Measurements from ENCODE around the gene LTK. TPM values are rescaled to one million over a fixed set of nuclear protein-coding genes. Genes with fewer than 3 reads are reported as not detected.
A peak's percentile ranks its signal among the peaks of the same experiment; 100 is the strongest.

LTK gene
- under 1 TPM; 0.11 to 0.24 (median 0.23) TPM for total RNA-seq

- peak; percentile 17 for DNase-seq
- peak within 1 kb of the TSS; percentile 70 for H3K4me3 Mint-ChIP-seq
- peaks cover 26% of the 10 kb centered on the region for H3K27me3 Mint-ChIP-seq (ENCODE audit: low read depth)
- peaks cover 24% of the 10 kb centered on the region for H3K4me1 Mint-ChIP-seq (ENCODE audit: low read depth)
- H3K9me3 Mint-ChIP-seq, result no peaks in the 10 kb centered on the region
- peak; percentile 16 to 29 for ATAC-seq
- H3K36me3 Mint-ChIP-seq (ENCODE audit: insufficient read depth), result peaks cover 8% of the 10 kb centered on the region
These were observed at the start of gene LTK for GRCh38 chr15:41513506-41514227. Gene LTK (minus strand): TSS chr15:41513827. CDS start chr15:41513709, 118 bp downstream.

GRCh38 chr15:41562784-41563198 lies 49.2 kb upstream of the LTK start:
- Mint-ChIP-seq H3K9me3 (no peaks in the 10 kb centered on the region), H3K36me3 (ENCODE audit: insufficient read depth) (no peaks in the 10 kb centered on the region), H3K27me3 (ENCODE audit: low read depth) (peaks cover 19% of the 10 kb centered on the region), H3K4me1 (ENCODE audit: low read depth) (peaks cover 13% of the 10 kb centered on the region), H3K4me3 (no peak overlapping the region)
- no peak for ATAC-seq
- DNase-seq, result no peak

GRCh38 chr15:41562244-41562643 lies 48.6 kb upstream of the LTK start:
- Mint-ChIP-seq H3K36me3 (ENCODE audit: insufficient read depth) (no peaks in the 10 kb centered on the region), H3K9me3 (no peaks in the 10 kb centered on the region), H3K4me3 (no peak overlapping the region), H3K4me1 (ENCODE audit: low read depth) (peaks cover 16% of the 10 kb centered on the region), H3K27me3 (ENCODE audit: low read depth) (peaks cover 19% of the 10 kb centered on the region)
- no peak for ATAC-seq
- no peak for DNase-seq

GRCh38 chr15:41561777-41562145 lies 48.1 kb upstream of the LTK start:
- no peaks in the 10 kb centered on the region for H3K36me3 Mint-ChIP-seq (ENCODE audit: insufficient read depth)
- ATAC-seq (no peak), DNase-seq (no peak)
- peaks cover 16% of the 10 kb centered on the region for H3K4me1 Mint-ChIP-seq (ENCODE audit: low read depth)
- no peak overlapping the region for H3K4me3 Mint-ChIP-seq
- H3K9me3 Mint-ChIP-seq, result no peaks in the 10 kb centered on the region
- H3K27me3 Mint-ChIP-seq (ENCODE audit: low read depth), result peaks cover 19% of the 10 kb centered on the region

- H3K27me3 Mint-ChIP-seq (ENCODE audit: low read depth), result peaks cover 19% of the 10 kb centered on the region
- peaks cover 16% of the 10 kb centered on the region for H3K4me1 Mint-ChIP-seq (ENCODE audit: low read depth)
- peak overlapping the region; percentile 8 for H3K4me3 Mint-ChIP-seq
- H3K36me3 Mint-ChIP-seq (ENCODE audit: insufficient read depth), result no peaks in the 10 kb centered on the region
- H3K9me3 Mint-ChIP-seq, result no peaks in the 10 kb centered on the region
- DNase-seq (no peak), ATAC-seq (no peak)
These were observed 47.6 kb upstream of the LTK start for GRCh38 chr15:41561104-41561776.

- peaks cover 19% of the 10 kb centered on the region for H3K27me3 Mint-ChIP-seq (ENCODE audit: low read depth)
- no peaks in the 10 kb centered on the region for H3K36me3 Mint-ChIP-seq (ENCODE audit: insufficient read depth)
- DNase-seq (no peak), ATAC-seq (no peak)
- no peaks in the 10 kb centered on the region for H3K9me3 Mint-ChIP-seq
- H3K4me1 Mint-ChIP-seq (ENCODE audit: low read depth), result peaks cover 16% of the 10 kb centered on the region
- H3K4me3 Mint-ChIP-seq, result no peak overlapping the region
These were observed 46.9 kb upstream of the LTK start for GRCh38 chr15:41560572-41560874.

GRCh38 chr15:41559239-41559782 lies 45.7 kb upstream of the LTK start:
- Mint-ChIP-seq H3K4me1 (ENCODE audit: low read depth) (peaks cover 18% of the 10 kb centered on the region), H3K36me3 (ENCODE audit: insufficient read depth) (no peaks in the 10 kb centered on the region), H3K27me3 (ENCODE audit: low read depth) (peaks cover 19% of the 10 kb centered on the region), H3K9me3 (no peaks in the 10 kb centered on the region), H3K4me3 (peak overlapping the region; percentile 79)
- ATAC-seq, result peak in 1 of 2 donors; percentile 10
- no peak for DNase-seq

GRCh38 chr15:41558400-41559238 lies 45.0 kb upstream of the LTK start, which contains the start of gene TYRO3:
Gene TYRO3 (plus strand): TSS chr15:41559212. CDS start chr15:41559258, 46 bp downstream.
- Mint-ChIP-seq H3K9me3 (no peaks in the 10 kb centered on the region), H3K4me3 (peak within 1 kb of the TSS; percentile 83), H3K36me3 (ENCODE audit: insufficient read depth) (no peaks in the 10 kb centered on the region), H3K4me1 (ENCODE audit: low read depth) (peaks cover 18% of the 10 kb centered on the region), H3K27me3 (ENCODE audit: low read depth) (peaks cover 21% of the 10 kb centered on the region)
- DNase-seq, result peak; percentile 73
- peak; percentile 70 to 77 for ATAC-seq

- Mint-ChIP-seq H3K4me3 (peak overlapping the region; percentile 83), H3K36me3 (ENCODE audit: insufficient read depth) (no peaks in the 10 kb centered on the region), H3K9me3 (no peaks in the 10 kb centered on the region), H3K27me3 (ENCODE audit: low read depth) (peaks cover 20% of the 10 kb centered on the region), H3K4me1 (ENCODE audit: low read depth) (peaks cover 18% of the 10 kb centered on the region)
- peak; percentile 75 to 76 for ATAC-seq
- peak; percentile 63 for DNase-seq
These were observed 44.2 kb upstream of the LTK start for GRCh38 chr15:41557673-41558399.

GRCh38 chr15:41556677-41557076 lies 43.0 kb upstream of the LTK start:
- DNase-seq, result no peak
- Mint-ChIP-seq H3K4me3 (no peak overlapping the region), H3K27me3 (ENCODE audit: low read depth) (peaks cover 20% of the 10 kb centered on the region), H3K4me1 (ENCODE audit: low read depth) (peaks cover 18% of the 10 kb centered on the region), H3K9me3 (no peaks in the 10 kb centered on the region), H3K36me3 (ENCODE audit: insufficient read depth) (no peaks in the 10 kb centered on the region)
- no peak for ATAC-seq

GRCh38 chr15:41554915-41555314 lies 41.3 kb upstream of the LTK start:
- DNase-seq (no peak), ATAC-seq (no peak)
- Mint-ChIP-seq H3K36me3 (ENCODE audit: insufficient read depth) (no peaks in the 10 kb centered on the region), H3K9me3 (no peaks in the 10 kb centered on the region), H3K4me1 (ENCODE audit: low read depth) (peaks cover 17% of the 10 kb centered on the region), H3K27me3 (ENCODE audit: low read depth) (peaks cover 13% of the 10 kb centered on the region), H3K4me3 (no peak overlapping the region)

GRCh38 chr15:41554343-41554742 lies 40.7 kb upstream of the LTK start:
- ATAC-seq (no peak), DNase-seq (no peak)
- Mint-ChIP-seq H3K4me3 (no peak overlapping the region), H3K36me3 (ENCODE audit: insufficient read depth) (no peaks in the 10 kb centered on the region), H3K27me3 (ENCODE audit: low read depth) (peaks cover 8% of the 10 kb centered on the region), H3K9me3 (no peaks in the 10 kb centered on the region), H3K4me1 (ENCODE audit: low read depth) (peaks cover 13% of the 10 kb centered on the region)

GRCh38 chr15:41553731-41554130 lies 40.1 kb upstream of the LTK start:
- H3K27me3 Mint-ChIP-seq (ENCODE audit: low read depth), result peaks cover 8% of the 10 kb centered on the region
- no peak overlapping the region for H3K4me3 Mint-ChIP-seq
- peaks cover 13% of the 10 kb centered on the region for H3K4me1 Mint-ChIP-seq (ENCODE audit: low read depth)
- ATAC-seq (no peak), DNase-seq (no peak)
- no peaks in the 10 kb centered on the region for H3K9me3 Mint-ChIP-seq
- no peaks in the 10 kb centered on the region for H3K36me3 Mint-ChIP-seq (ENCODE audit: insufficient read depth)
